Right lobe of liver (tissue), 4 donors: ENCODE results near the gene SSR4.

Source experiments
- POLR2A ChIP-seq: fragments of 450-650 bp; IDR thresholded peaks from one replicate; pipeline ENCODE4 v1.6.1; 2017; ENCODE audit warnings: antibody characterized with exemption, mild to moderate bottlenecking
- TF ChIP-seq, protein P1 (sequence below), 4 donors: fragments of 200-600 bp in 3 of 4; fragments of 450-650 bp in 1 of 4; IDR thresholded peaks; one replicate each; pipeline versions ENCODE4 v1.5.1 to v1.8.0; 2016 to 2022; ENCODE audit warnings: antibody characterized with exemption in 4 of 4, mild to moderate bottlenecking in 2 of 4
- donor health status: DM: no; HTN: no; CAD: no.
- donor health status: DM: no; HTN: no; CAD: no.
- donor health status: DM: no; HTN: yes; CAD: no.

DNA sequence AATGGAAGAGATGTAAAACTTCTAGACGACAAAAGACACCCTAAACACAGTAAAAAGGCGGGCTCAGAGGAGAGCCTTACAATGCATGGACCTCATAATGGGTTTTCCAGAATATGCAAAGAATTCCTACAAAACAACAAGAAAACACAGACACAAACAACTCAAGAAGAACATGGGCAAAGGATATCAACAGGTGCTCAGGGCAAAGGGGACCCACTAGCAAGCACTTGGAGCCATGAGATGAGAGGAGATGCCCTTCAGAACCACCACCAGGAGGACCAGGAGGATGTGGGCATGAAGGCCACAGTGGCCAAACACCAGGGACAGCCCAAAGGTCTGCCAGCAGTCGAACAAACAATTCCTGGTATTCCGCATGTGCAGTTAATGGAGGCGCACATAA, 18.7 kb downstream of the SSR4 start:
- TF ChIP-seq, protein P1, sequence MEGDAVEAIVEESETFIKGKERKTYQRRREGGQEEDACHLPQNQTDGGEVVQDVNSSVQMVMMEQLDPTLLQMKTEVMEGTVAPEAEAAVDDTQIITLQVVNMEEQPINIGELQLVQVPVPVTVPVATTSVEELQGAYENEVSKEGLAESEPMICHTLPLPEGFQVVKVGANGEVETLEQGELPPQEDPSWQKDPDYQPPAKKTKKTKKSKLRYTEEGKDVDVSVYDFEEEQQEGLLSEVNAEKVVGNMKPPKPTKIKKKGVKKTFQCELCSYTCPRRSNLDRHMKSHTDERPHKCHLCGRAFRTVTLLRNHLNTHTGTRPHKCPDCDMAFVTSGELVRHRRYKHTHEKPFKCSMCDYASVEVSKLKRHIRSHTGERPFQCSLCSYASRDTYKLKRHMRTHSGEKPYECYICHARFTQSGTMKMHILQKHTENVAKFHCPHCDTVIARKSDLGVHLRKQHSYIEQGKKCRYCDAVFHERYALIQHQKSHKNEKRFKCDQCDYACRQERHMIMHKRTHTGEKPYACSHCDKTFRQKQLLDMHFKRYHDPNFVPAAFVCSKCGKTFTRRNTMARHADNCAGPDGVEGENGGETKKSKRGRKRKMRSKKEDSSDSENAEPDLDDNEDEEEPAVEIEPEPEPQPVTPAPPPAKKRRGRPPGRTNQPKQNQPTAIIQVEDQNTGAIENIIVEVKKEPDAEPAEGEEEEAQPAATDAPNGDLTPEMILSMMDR (IDR thresholded peaks at IDR 0.05), result no peak
- TF ChIP-seq POLR2A, result no peak
